HL-60 (cell line): ENCODE measurements around the gene SHOX.

Experiments used
- DNase-seq, 2 experiments: peaks; one replicate each; pipeline ENCODE4 v3.0.0-alpha.2; 2010 to 2020; ENCODE audit warnings: low read depth in 1 of 2, low spot score in 1 of 2
- H3K27ac ChIP-seq: fragments of 250-450 bp; sonication (Bioruptor Pico); replicated peaks from 2 replicates; pipeline ENCODE4 v1.5.1; 2020; ENCODE audit warnings: mild to moderate bottlenecking, moderate library complexity
- H3K27me3 ChIP-seq: fragments of 250-450 bp; sonication (Bioruptor Pico); 2 replicates; pipeline ENCODE4 v1.5.1; 2021; ENCODE audit warnings: mild to moderate bottlenecking, moderate library complexity; ENCODE audit not compliant: insufficient read depth, poor library complexity, severe bottlenecking
- H3K4me3 ChIP-seq: replicated peaks from 2 replicates; pipeline ENCODE4 v1.5.1; 2011; ENCODE audit warnings: mild to moderate bottlenecking, control low read depth, low read length; ENCODE audit not compliant: insufficient read depth
- GABPA ChIP-seq: IDR thresholded peaks from 2 replicates; pipeline ENCODE4 v1.6.1; 2012; ENCODE audit warnings: low read depth
- POLR2AphosphoS5 ChIP-seq: IDR thresholded peaks from 2 replicates; pipeline ENCODE4 v1.6.1; 2012; ENCODE audit warnings: low read depth
- SPI1 ChIP-seq: IDR thresholded peaks from 2 replicates; pipeline ENCODE4 v1.6.1; 2012; ENCODE audit warnings: low read depth, mild to moderate bottlenecking, borderline replicate concordance
- TF ChIP-seq, protein P1 (sequence below): IDR thresholded peaks from one replicate; pipeline ENCODE4 v1.5.1; 2011; ENCODE audit warnings: low read length, control low read depth, inconsistent platforms; ENCODE audit not compliant: insufficient read depth
- TF ChIP-seq, protein P2 (sequence below): IDR thresholded peaks from 2 replicates; pipeline ENCODE4 v1.6.1; 2012; ENCODE audit warnings: low read depth; ENCODE audit not compliant: insufficient replicate concordance

The SHOX gene

DNA sequence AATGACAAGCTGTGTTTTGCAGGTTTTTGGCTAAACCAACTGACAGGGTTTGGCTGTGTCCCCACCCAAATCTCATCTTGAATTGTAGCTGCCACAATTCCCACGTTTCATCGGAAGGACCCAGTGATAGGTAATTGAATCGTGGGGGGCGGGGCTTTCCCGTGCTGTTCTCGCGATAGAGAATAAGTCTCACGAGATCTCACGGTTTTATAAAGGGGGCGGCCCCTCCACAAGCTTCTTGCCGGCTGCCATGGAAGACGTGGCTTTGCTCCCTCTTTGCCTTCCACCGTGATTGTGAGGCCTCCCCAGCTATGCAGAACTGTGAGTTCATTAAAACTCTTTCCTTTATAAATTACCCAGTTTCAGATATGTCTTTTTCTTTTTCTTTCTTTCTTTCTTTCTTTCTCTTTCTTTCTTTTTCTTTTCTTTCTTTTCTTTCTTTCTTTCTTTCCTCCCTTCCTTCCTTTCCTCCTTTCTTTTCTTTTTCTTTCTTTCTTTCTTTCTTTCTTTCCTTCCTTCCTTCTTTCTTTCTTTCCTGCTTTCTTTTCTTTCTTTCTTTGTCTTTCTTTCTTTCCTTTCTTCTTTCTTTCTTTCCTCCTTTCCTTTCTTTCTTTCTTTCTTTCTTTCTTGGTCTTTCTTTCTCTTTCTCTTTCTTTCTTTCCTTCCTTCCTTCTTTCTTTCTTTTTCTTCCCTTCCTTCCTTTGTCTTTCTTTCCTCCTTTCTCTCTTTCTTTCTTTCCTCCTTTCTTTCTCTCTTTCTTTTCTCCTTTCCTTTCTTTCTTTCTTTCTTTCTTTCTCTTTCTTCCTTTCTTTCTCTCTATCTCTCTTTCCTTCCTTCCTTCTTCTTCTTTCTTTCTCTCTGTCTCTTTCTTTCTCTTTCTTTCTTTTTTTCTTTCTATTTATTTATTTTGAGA lies 54.8 kb downstream of the SHOX start:
- Histone ChIP-seq H3K27me3 (no peaks in the 10 kb centered on the region), H3K27ac (no peak overlapping the region), H3K4me3 (no peak overlapping the region)
- no peak for DNase-seq
- TF ChIP-seq SPI1 (no peak), GABPA (no peak), POLR2AphosphoS5 (no peak)
- TF ChIP-seq, protein P1, sequence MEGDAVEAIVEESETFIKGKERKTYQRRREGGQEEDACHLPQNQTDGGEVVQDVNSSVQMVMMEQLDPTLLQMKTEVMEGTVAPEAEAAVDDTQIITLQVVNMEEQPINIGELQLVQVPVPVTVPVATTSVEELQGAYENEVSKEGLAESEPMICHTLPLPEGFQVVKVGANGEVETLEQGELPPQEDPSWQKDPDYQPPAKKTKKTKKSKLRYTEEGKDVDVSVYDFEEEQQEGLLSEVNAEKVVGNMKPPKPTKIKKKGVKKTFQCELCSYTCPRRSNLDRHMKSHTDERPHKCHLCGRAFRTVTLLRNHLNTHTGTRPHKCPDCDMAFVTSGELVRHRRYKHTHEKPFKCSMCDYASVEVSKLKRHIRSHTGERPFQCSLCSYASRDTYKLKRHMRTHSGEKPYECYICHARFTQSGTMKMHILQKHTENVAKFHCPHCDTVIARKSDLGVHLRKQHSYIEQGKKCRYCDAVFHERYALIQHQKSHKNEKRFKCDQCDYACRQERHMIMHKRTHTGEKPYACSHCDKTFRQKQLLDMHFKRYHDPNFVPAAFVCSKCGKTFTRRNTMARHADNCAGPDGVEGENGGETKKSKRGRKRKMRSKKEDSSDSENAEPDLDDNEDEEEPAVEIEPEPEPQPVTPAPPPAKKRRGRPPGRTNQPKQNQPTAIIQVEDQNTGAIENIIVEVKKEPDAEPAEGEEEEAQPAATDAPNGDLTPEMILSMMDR = no peak
- TF ChIP-seq, protein P2, sequence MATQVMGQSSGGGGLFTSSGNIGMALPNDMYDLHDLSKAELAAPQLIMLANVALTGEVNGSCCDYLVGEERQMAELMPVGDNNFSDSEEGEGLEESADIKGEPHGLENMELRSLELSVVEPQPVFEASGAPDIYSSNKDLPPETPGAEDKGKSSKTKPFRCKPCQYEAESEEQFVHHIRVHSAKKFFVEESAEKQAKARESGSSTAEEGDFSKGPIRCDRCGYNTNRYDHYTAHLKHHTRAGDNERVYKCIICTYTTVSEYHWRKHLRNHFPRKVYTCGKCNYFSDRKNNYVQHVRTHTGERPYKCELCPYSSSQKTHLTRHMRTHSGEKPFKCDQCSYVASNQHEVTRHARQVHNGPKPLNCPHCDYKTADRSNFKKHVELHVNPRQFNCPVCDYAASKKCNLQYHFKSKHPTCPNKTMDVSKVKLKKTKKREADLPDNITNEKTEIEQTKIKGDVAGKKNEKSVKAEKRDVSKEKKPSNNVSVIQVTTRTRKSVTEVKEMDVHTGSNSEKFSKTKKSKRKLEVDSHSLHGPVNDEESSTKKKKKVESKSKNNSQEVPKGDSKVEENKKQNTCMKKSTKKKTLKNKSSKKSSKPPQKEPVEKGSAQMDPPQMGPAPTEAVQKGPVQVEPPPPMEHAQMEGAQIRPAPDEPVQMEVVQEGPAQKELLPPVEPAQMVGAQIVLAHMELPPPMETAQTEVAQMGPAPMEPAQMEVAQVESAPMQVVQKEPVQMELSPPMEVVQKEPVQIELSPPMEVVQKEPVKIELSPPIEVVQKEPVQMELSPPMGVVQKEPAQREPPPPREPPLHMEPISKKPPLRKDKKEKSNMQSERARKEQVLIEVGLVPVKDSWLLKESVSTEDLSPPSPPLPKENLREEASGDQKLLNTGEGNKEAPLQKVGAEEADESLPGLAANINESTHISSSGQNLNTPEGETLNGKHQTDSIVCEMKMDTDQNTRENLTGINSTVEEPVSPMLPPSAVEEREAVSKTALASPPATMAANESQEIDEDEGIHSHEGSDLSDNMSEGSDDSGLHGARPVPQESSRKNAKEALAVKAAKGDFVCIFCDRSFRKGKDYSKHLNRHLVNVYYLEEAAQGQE = no peak

DNA sequence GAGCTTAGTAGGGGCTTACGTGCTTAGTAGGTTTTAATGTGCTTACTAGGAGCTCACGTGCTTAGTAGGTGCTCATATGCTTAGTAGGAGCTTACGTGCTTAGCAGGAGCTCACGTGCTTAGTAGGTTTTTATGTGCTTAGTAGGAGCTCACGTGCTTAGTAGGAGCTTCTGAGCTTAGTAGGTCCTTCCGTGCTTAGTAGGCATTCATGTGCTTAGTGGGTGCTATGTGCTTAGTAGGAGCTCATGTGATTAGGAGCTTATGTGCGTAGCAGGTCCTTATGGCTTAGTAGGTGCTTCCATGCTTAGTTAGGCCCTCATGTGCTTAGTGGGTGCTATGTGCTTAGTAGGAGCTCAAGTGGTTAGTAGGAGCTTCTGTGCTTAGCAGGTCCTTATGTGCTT lies 59.4 kb downstream of the SHOX start:
- H3K27me3 ChIP-seq = no peaks in the 10 kb centered on the region
- TF ChIP-seq, protein P2 = no peak
- TF ChIP-seq POLR2AphosphoS5 (no peak), GABPA (no peak), SPI1 (no peak)
- TF ChIP-seq, protein P1 = no peak
- H3K4me3 ChIP-seq = no peak overlapping the region
- DNase-seq = no peak
- H3K27ac ChIP-seq = no peak overlapping the region

DNA sequence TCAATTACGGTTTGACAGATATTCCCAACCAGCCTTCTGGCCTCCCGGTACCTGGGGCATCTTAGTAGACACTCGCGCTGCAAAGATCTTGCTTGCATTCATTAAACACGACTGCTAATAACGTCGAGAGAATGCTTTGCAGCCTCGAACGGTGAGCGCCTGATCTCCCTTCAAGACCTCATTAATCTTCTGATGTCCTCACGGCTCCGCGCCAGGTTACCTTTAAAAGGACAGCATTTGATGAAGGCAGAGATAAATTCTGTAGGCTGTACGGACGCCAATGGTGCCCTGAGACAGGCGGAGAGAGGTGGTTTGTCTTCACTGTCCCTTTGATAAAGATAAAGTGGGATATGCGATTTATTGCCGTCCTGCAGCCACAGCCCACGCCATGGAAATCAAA lies 64.2 kb downstream of the SHOX start:
- no peak overlapping the region for H3K4me3 ChIP-seq

DNA sequence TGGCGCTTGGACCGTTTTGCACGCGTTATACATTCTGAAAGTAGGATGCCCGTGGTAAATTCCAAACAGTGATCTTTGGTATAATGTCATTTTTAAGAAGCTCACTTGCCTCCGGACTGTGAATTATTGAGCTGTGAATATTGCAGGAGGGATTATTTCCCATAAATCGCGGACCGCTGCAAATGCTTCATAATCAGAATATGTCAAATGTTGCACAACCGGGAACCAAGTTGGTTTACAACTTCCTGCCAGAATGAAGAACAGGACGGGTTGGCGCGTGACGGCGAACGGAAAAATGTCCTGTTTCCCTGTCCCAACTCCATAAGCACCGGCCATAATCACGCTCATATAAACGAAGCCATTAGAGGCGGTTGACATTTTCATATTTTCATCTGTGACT lies 67.6 kb downstream of the SHOX start:
- no peaks in the 10 kb centered on the region for H3K27me3 ChIP-seq
- DNase-seq = peak; percentile 2 to 40
- TF ChIP-seq, protein P1 = no peak
- TF ChIP-seq SPI1 (no peak), GABPA (no peak), POLR2AphosphoS5 (no peak)
- TF ChIP-seq, protein P2 = no peak

More for the DNA sequence above, 64.2 kb downstream of the SHOX start:
- no peaks in the 10 kb centered on the region for H3K27me3 ChIP-seq
- H3K27ac ChIP-seq = no peak overlapping the region
- no peak for DNase-seq
- TF ChIP-seq POLR2AphosphoS5 (no peak), SPI1 (no peak)

More for the DNA sequence above, 67.6 kb downstream of the SHOX start:
- no peak overlapping the region for H3K27ac ChIP-seq
- no peak overlapping the region for H3K4me3 ChIP-seq
